NCI-H1436 (cell line): ENCODE measurements around the gene DCXR.

ENCODE experiments used
- DNase-seq: peaks from one replicate; lab custom pipeline; 2025; lab: John Stamatoyannopoulos, UW

The DCXR gene

DNA sequence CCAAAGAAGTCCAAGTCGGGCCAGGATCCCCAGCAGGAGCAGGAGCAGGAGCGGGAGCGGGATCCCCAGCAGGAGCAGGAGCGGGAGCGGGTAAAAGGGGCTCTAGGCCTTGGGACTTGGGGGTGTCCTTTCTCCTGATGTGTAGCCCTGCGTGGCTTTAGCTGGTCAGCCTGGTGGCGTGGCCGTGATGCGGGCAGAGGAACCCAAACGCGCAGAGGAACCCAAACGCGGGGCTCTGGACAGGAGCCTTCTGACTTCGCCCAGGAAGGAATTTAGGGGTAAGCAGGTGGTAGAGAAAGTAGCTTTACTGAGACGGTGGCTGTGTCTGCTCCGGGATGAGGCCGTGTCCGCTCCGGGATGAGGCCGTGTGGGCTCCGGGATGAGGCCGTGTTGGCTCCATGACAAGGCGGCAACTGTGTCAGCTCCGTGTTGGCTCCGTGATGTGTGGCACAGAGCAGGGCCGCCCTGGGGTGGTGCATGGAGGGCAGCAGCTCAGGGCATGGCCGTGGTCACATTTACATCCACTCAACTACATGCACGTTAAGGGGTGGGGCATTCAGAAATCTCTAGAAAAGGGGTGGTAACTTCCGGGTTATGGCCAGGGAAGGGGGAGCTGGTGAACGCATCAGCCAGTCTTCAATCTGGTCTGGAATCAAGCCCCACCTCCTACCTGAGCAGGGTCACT lies 40.6 kb downstream of the DCXR start:
- no peak for DNase-seq

DNA sequence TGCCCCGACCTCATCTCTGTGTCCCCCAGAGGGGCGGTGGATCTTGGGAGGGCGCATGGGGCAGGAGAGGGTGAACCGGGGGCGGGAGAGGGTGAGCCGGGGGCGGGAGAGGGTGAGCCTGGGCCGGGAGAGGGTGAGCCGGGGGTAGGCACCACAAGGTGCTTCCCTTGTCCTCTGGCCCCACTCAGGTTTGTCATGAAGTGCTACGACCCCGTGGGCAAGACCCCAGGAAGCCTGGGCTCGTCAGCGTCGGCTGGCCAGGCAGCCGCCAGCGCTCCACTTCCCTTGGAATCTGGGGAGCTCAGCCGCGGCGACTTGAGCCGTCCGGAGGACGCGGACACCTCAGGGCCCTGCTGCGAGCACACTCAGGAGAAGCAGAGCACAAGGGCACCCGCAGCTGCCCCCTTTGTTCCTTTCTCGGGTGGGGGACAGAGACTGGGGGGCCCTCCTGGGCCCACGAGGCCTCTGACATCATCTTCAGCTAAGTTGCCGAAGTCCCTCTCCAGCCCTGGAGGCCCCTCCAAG lies 41.2 kb downstream of the DCXR start:
- no peak for DNase-seq

DNA sequence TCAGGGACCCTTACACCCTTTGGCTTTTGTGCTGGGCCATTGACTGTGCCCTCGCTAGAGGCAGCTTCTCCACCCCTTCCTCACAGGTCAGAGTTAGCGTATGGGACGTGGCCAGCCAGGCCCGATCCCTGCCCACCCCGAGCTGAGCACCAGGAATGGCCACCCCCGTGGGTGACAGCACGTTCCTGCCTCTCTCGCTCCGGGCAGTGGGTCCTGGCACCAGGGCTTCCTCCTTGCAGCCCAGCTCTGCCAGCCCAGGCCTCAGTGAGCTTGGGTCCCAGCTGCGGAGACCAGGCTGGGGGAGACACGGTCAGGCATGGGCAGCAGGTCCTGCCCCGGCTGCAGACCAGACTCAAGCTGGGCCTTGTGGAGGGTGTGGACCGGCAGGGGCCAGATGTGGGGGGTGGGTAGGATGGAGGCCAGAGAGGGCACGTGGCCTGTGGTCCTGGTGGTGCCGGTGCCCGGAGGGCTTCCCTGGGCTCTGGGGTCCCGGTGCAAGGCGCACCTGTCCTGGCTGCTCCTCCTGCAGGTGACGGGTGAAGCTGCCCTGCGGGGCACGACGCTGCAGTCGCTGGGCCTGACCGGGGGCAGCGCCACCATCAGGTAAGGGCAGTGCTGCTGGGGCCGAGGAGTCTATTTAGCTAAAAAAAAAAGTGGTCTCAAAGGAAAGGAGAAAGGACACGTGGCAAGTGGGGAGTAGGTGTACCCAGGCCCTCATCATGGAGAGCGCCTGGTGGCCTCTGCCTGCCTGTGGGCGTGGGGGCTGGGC lies 41.9 kb downstream of the DCXR start:
- DNase-seq = no peak

DNA sequence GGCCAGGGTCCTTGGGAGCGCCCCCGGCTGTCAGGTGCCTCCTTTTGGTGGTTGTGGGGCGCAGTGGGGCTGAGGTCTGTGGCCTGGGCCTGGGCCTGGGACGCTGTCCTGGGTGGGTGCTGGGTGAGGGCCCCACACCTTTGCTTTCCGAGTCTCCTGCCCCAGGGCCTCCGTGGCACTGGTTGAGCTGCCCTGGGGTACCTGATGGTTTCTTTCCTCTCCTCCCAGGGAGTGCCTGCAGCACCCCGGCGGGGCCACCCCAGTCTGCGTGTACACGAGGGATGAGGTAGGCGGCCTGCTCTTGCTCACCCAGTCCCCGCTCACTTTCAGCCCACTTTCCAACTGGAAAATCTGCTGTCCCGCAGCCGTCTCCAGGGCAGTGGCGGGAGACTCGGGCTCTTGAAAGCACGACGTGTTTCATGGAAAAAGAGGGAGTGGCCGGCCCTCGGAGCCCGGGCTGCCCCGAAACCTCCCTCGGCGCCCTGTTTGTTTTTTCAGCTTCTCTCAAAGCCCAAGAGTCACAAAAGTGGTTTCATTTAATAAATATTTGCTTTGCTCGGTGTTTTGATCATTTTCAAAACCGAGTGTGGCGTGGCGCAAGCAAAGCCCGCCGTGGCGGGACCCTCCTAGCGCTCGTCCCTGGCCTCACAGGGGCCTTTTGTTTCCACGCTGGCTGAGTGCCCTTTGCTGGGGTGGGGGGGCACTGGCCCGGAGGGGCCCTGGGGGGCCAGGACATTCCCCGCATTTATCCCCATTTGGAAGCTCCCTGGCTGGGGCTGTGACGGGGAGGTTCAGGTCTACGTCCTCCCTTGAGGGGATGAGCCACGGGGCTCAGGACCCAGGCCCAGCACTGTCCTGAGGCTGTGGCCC lies 42.7 kb downstream of the DCXR start:
- no peak for DNase-seq

DNA sequence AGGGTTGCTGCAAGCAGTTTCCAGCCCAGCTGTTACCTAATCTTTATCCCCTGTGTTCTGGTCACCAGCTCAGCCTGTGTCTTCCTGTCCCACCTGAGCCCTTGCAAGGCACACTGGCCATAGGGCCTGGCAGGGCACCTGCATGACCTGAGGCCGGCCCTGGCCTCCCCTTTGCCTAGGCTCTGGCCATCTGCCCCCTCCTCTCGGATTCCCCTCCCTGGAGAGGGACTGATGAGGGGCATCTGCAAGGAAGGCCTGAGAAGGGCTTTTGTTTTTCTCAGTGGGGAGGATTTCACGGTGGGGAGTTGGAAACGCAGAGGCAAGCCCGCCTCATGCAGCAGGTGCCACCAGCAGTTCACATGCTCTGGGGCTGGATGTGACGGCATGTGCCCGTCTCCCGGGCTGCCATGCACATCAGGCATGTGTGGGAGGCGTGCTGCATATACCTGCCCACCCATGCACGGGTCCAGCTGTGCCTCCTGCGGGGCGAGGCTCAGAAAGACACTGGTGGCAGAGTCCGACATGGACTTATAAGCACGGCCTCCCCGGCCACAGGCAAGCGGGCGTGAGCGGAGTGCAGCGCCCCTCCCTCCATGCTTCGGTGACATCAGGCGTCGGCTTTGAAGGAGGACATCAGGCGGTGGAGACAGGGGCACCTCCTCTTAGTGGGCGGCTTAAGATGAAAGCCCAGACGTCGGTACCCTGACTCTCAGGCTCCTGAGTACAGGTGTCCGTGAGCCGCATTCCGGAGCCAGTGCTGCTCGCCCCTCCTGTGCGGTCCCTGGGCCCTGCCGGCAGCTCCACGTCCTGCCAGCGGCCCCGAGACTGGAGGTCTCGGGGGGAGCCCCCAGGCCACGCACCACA lies 43.5 kb downstream of the DCXR start:
- no peak for DNase-seq

DNA sequence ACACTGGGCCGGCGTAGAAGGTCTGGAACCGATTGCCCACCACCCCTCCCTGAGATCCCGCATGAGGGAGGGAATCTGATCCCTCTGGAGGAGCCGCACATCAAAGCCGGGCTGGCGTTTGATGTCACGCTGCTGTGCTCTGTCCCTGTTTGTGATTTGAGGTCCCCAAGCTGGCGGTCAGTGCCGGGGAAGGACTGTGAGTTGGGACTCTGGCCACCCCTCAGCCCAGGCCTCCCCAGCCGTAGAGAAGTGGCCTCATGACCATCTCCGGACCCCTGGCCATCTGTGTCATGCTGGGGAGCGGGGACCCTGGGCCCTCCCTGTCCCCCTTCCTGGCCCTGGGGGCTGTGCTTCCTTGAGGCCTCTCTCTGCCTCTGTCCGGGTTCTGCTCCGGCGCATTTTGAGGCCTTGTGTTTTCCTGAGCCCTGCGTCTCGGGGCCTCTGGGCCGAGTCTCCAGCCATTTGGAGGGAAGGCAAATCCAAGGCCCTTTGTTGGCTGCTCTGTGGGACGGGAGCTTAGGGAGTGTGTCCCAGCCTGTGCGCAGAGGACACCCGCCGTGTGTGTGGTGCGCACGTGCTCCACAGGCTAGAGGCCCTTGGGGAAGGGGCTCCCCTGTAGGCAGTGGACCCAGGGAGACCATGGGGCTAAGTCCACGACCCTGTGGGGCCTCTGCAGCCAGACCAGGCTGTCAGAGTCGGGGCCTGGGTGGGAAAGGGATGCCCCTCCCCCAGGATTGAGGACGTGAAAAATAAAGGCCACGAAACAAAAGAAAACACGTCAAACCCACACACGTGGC lies 45.0 kb downstream of the DCXR start:
- no peak for DNase-seq

DNA sequence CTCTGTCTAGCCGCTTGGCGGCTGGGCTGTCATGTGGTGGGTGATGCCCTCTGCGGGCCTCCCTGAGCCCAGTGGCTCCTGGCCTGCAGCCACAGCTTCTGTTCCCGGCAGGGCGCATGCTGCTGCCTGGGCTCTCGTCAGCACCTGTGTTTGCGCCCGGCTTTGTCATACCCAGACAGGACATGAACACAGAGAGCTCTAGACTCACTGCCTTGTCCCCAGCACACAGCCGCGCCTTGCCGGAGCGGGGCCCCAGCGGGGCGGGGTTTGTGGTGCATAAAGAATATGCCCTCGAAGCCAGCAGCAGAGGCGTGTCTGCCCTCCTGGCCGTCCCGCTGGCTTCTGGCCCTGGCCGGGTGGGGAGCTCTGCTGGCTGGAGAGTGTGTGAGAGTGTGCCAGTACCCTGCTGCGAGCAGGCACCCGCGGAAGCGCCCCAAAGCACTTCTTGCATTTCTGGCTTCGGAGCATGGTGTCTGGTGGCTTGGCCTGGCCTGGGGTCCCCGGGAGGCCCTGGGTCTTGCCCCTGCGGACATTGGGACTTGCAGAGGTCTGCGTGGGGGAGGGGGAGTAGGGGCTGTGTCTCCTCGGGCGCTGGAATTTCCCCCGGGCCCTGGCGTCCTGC lies 45.7 kb downstream of the DCXR start:
- DNase-seq = no peak

DNA sequence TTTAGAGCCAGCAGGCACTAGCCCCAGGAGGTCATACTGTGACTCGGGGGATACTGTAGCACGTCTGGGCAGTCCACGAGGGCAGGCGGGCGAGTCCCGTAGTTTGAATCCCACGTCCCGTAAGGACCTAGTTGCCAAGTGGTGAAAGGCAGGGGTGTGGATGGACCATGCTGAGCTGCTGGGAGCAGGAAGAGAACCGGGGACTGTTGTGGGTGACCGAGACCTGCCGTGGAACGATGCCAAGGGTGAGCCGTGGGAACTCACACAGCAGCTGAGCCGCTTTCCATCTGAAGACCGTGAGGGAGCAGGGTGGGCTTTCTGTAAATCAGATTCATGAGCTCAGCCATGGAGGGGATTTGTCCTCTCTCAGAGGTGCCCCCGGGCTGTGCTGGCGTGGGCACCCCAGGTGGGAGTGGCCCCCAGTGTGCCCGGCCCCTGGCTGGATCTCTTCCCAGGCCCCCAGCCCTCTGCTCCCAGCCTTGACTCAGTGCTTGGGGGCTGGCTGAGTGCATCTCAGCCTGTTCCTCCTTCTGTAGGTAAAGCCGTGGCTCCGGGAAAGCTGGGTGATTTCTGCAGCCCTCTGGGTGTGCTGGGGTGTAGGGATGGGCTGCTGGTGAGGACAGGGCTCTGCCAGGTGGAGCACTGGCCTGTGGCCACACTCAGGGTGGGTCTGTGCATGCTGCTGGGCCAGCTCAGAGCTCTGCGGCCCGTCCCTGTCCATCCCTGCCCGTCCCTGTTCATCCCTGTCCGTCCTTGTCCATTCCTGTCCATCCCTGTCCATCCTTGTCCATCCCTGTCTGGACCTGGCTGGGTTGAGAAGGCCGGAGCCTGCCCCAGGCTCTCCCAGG lies 46.4 kb downstream of the DCXR start:
- no peak for DNase-seq

DNA sequence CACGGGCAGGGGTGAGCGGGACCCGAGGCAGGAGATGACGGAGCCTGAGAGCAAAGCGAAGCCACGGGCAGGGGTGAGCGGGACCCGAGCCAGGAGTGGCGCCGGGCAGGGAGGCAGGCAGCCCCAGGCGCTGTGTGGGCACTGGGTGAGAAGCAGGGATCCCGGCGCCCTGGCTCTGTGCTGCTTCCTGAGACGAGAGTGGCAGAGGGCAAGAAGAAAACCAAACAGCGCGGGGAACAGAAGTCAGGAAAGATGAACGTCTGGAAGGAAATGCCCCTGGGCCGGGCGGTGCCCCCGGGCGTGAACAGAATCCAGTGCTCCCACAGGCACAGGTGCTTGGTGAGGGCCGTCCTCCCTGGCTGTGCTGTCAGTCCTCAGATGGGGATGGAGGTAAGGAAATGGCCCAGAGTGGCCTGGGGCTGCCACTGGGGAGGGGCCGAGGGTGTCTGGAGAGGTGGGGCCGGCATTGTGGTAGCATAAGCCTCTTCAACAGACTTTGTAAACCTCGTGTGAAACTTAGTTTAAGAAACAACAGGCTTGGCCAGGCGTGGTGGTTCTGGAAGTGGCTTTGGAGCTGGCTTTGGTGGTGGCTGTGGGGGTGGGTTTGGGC lies 50.2 kb downstream of the DCXR start:
- no peak for DNase-seq

DNA sequence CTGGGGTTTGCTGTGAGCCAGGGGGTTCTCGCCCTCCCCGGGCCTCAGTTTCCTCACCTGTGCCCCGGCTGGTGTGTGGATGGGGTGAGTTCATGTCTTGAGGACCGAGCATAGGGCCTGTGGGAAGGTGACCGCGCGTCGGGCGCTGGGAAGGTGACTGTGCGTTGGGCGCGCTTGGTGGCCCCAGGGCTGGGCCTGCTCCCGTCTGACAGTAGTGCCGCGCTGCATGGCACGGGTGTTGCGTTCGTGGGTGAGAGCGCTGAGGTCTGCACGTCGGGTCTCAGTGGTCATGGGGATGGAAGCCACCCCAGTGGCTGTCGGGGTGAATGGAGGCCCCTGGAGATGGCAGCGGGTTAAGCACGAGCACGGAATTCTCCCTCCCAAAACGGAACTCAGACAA lies 50.9 kb downstream of the DCXR start:
- DNase-seq = no peak
